Fibroblast of the aortic adventitia (primary cell): ENCODE data around the gene TBC1D22A. TPM values are rescaled to one million over a fixed set of nuclear protein-coding genes. Genes with fewer than 3 reads are reported as not detected.

Source experiments
- DNase-seq: peaks from one replicate; pipeline ENCODE4 v3.0.0-alpha.2; 2010; ENCODE audit warnings: low read depth
- H3K4me3 ChIP-seq: 2 replicates; pipeline ENCODE4 v1.5.1; 2011; ENCODE audit warnings: low read depth, mild to moderate bottlenecking, control low read depth, low read length, moderate library complexity
- CTCF ChIP-seq: IDR thresholded peaks from 2 replicates; pipeline ENCODE4 v1.5.1; 2011; ENCODE audit warnings: mild to moderate bottlenecking, low read length, control low read depth, inconsistent platforms; ENCODE audit not compliant: insufficient read depth
- total RNA-seq: library from RNA; depleted of rRNA; stranded (reverse); fragments of >200 nt; gene quantifications from 2 replicates; pipeline ENCODE4 v1.2.3, GENCODE V29; 2012; ENCODE audit warnings: low replicate concordance

TBC1D22A gene
- total RNA-seq, 1 donor = 13.8 TPM

GRCh38 chr22:46881373-46882118, 119.1 kb downstream of the TBC1D22A start:
- DNase-seq = peak; percentile 7
- no peak for TF ChIP-seq CTCF
- H3K4me3 ChIP-seq = no peak overlapping the region

- no peak overlapping the region for H3K4me3 ChIP-seq
- TF ChIP-seq CTCF = no peak
- no peak for DNase-seq
Observed at GRCh38 chr22:46883092-46883910, 120.9 kb downstream of the TBC1D22A start.

- no peak for TF ChIP-seq CTCF
- H3K4me3 ChIP-seq = no peak overlapping the region
- DNase-seq = no peak
Observed at GRCh38 chr22:46884365-46884764, 121.9 kb downstream of the TBC1D22A start.

- no peak for TF ChIP-seq CTCF
- no peak overlapping the region for H3K4me3 ChIP-seq
- no peak for DNase-seq
Observed at GRCh38 chr22:46887978-46888377, 125.5 kb downstream of the TBC1D22A start.

GRCh38 chr22:46890819-46891218, 128.4 kb downstream of the TBC1D22A start:
- DNase-seq = no peak
- no peak overlapping the region for H3K4me3 ChIP-seq
- no peak for TF ChIP-seq CTCF

- DNase-seq = no peak
- TF ChIP-seq CTCF = no peak
Observed at GRCh38 chr22:46891382-46891951, 129.0 kb downstream of the TBC1D22A start.

More at GRCh38 chr22:46891382-46891951, 129.0 kb downstream of the TBC1D22A start:
- no peak overlapping the region for H3K4me3 ChIP-seq
